Thyroid gland (tissue), 4 donors: ENCODE measurements around the gene MECR. TPM values are rescaled to one million over a fixed set of nuclear protein-coding genes. Genes with fewer than 3 reads are reported as not detected.
"Not testable (repeated sequence)": the region's sequence is repeated elsewhere in the genome, so short reads cannot be mapped to it uniquely, and the experiment has no call there.

Experiments
- DNase-seq, 2 donors: peaks; one replicate each; pipeline ENCODE4 v3.0.0-alpha.2; 2019
- H3K27ac ChIP-seq, 3 donors: fragments of 200-600 bp; sonication (generic); 1 replicate in 2 of 3; 2 replicates in 1 of 3; pipeline ENCODE4 v1.5.1; 2016 to 2019; ENCODE audit warnings: mild to moderate bottlenecking in 1 of 3, moderate library complexity in 1 of 3
- H3K27me3 ChIP-seq: fragments of 200-600 bp; sonication (generic); one replicate; pipeline ENCODE4 v1.5.1; 2019
- H3K36me3 ChIP-seq, 2 donors: fragments of 200-600 bp; sonication (generic); one replicate each; pipeline ENCODE4 v1.5.1; 2016 to 2019
- H3K4me1 ChIP-seq, 2 donors: fragments of 200-600 bp; sonication (generic); one replicate each; pipeline ENCODE4 v1.5.1; 2017 to 2019
- H3K4me3 ChIP-seq, 3 donors: fragments of 200-600 bp; sonication (generic); replicated peaks in 1 of 3; 1 replicate in 2 of 3; 2 replicates in 1 of 3; pipeline ENCODE4 v1.5.1; 2016; ENCODE audit warnings: mild to moderate bottlenecking in 1 of 3
- H3K9me3 ChIP-seq: fragments of 200-600 bp; sonication (generic); one replicate; pipeline ENCODE4 v1.5.1; 2017
- CTCF ChIP-seq, 6 experiments: fragments of 200-600 bp in 3 of 6; fragments of 450-650 bp in 3 of 6; sonication (generic) in 3 of 6; IDR thresholded peaks; one replicate each; pipeline ENCODE4 v1.5.1; 2016 to 2019; ENCODE audit warnings: antibody characterized with exemption in 6 of 6, mild to moderate bottlenecking in 2 of 6, inconsistent platforms in 1 of 6, moderate library complexity in 1 of 6
- POLR2A ChIP-seq, 2 donors: fragments of 450-650 bp; IDR thresholded peaks; one replicate each; pipeline ENCODE4 v1.6.1; 2017; ENCODE audit warnings: antibody characterized with exemption in 2 of 2, mild to moderate bottlenecking in 2 of 2, moderate library complexity in 1 of 2
- WGBS, 2 donors: methylation state at CpG; one replicate each; pipeline ENCODE4 v1.1.5; 2017; 5-methylcytosine and 5-hydroxymethylcytosine counted together
- intact Hi-C: fragments of 100-400 bp; cut with DNase I; formaldehyde crosslinking; loops from one replicate; pipeline ENCODE4 v1.15.1; 2023
- total RNA-seq, 4 donors: library from RNA; depleted of rRNA; stranded (reverse); fragments of >200 nt; gene quantifications; one replicate each; pipeline ENCODE4 v1.2.3, GENCODE V29; 2016

MECR gene
- total RNA-seq, 4 donors from 2014 or later = 10.2 to 30.9 (median 18.0) TPM

- Histone ChIP-seq H3K9me3 (no peaks in the 10 kb centered on the region), H3K27me3 (no peaks in the 10 kb centered on the region), H3K27ac (peak overlapping the region in 1 of 3 donors; percentile 36), H3K36me3 (peaks cover 38 to 52% of the 10 kb centered on the region in 2 donors), H3K4me3 (no peak overlapping the region), H3K4me1 (peaks cover 20 to 23% of the 10 kb centered on the region in 2 donors)
- intact Hi-C loops = no loop called here
- WGBS, 2 donors = 69% methylated on average over 3 of the region's 3 CpGs
- TF ChIP-seq POLR2A (IDR thresholded peaks at IDR 0.05) (no peak), CTCF (IDR thresholded peaks at IDR 0.05) (no peak)
- DNase-seq = no peak
Observed at GRCh38 chr1:29157269-29157601, 73.5 kb downstream of the MECR start.

DNA sequence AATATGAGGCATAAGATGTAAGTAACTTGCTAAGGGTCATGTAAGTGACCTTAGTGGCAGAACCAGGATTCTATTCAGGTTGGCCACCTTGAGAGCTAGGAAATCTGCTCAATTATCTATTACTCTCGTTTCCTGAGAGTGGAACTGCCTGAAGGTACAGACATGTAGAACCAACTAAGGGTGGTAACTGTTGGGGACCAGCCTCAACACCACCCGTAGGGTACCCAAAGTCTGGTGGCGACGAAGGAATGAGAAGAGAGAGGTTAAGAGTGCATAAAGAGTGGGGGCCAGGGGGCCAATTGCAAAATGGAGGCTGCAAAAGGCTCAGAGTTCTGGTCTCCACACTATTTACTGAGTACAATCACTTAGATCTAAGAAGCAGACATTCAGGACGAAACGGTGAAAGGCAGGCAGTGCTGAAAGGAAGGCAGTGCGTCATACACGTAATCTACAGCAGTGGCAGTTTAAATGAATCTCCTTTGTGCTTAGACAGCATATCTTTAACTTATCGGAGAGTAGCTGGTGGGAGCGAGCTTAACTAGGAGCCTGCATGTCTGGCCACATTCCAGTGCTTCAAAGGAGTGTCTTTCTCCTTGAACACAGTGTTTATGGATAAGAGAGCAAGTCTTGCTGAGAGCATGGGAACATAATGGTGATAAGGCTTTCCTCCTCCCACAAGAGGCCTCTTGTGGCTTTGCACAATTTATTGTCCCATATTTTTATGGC is 74.0 kb downstream of the MECR start:
- WGBS, 2 donors = 45 to 48% methylated on average over 10 of the region's 10 CpGs

GRCh38 chr1:29152046-29152805 is 78.5 kb downstream of the MECR start:
- Histone ChIP-seq H3K27me3 (no peaks in the 10 kb centered on the region), H3K9me3 (no peaks in the 10 kb centered on the region), H3K4me3 (no peak overlapping the region), H3K4me1 (peaks cover 12 to 17% of the 10 kb centered on the region in 2 donors), H3K27ac (no peak overlapping the region), H3K36me3 (peaks cover 75 to 79% of the 10 kb centered on the region in 2 donors)
- intact Hi-C loops = no loop called here
- WGBS, 2 donors = 94 to 96% methylated on average over 8 of the region's 8 CpGs
- TF ChIP-seq POLR2A (IDR thresholded peaks at IDR 0.05) (no peak), CTCF (IDR thresholded peaks at IDR 0.05) (no peak)
- no peak for DNase-seq

More for the DNA sequence above, 74.0 kb downstream of the MECR start:
- DNase-seq = peak in 1 of 2 donors; percentile 26
- no peaks in the 10 kb centered on the region for H3K27me3 ChIP-seq
- H3K9me3 ChIP-seq = no peaks in the 10 kb centered on the region
- no peak overlapping the region for H3K4me3 ChIP-seq
- intact Hi-C loops = no loop called here
- H3K27ac ChIP-seq = peak overlapping the region in 2 of 3 donors; percentile 35 to 36
- no peak for TF ChIP-seq POLR2A (IDR thresholded peaks at IDR 0.05)
- TF ChIP-seq CTCF (IDR thresholded peaks at IDR 0.05) = no peak
- H3K36me3 ChIP-seq = peaks cover 42 to 58% of the 10 kb centered on the region in 2 donors
- peaks cover 17 to 23% of the 10 kb centered on the region in 2 donors for H3K4me1 ChIP-seq

GRCh38 chr1:29150346-29150745 is 80.4 kb downstream of the MECR start:
- H3K4me1 ChIP-seq, H3K4me3 ChIP-seq, DNase-seq, H3K27me3 ChIP-seq, intact Hi-C loops, H3K27ac ChIP-seq, H3K9me3 ChIP-seq: not testable (repeated sequence)
- 97 to 98% methylated on average over 9 of the region's 9 CpGs for WGBS, 2 donors
- peaks cover 84 to 90% of the 10 kb centered on the region in 2 donors for H3K36me3 ChIP-seq

DNA sequence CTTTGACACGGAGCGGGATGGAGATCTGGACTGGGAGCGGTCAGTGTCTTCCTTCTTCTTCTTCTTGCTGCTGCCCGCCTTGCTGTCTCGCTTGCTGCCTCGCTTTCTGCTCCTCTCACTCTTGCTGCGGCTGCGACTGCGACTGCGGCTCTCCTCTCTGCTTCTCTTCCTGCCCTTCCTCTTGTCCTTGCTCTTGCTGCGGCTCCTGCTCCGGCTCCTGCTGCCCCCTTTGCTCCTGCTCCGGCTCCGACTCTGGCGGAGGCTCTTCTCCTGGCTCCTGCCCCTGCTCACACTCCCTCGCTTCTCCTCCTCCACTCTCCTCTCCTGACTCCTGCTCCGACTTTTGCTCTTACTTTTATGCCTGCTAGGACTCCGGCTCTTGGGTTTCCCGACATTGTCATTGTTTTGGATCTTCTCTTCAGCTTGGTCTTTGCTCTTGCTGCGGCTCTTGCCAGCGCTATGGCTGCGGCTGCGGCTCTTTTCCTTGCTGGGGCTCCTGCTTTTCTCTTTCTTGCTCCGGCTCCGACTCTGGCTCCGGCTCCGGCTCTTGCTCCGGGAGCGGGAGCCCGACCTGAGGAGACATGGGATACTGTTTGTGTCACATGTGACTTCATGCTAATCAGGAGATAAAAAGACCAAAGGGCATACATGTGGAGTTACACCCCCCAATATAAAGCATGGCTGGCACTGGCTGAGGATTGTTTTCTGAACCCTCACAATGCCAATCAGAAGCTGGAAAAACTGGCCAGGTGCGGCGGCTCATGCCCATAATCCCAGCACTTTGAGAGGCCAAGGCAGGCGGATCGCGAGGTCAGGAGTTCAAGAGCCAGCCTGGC is 81.9 kb downstream of the MECR start:
- TF ChIP-seq CTCF (IDR thresholded peaks at IDR 0.05) = no peak
- TF ChIP-seq POLR2A (IDR thresholded peaks at IDR 0.05) = no peak
- Histone ChIP-seq H3K27me3 (no peaks in the 10 kb centered on the region), H3K36me3 (peaks cover 75 to 78% of the 10 kb centered on the region in 2 donors), H3K4me1 (no peaks in the 10 kb centered on the region), H3K9me3 (no peaks in the 10 kb centered on the region), H3K4me3 (no peak overlapping the region), H3K27ac (no peak overlapping the region)
- DNase-seq = no peak
- intact Hi-C loops = no loop called here
- WGBS, 2 donors = 96% methylated on average over 35 of the region's 35 CpGs
